GM18858 (cell line): ENCODE results near the gene PRDM16.
"Not testable (repeated sequence)": the region's sequence is repeated elsewhere in the genome, so short reads cannot be mapped to it uniquely, and the experiment has no call there.

ENCODE experiments used
- ATAC-seq: cut with Tn5 transposase; IDR thresholded peaks from one replicate; pipeline ENCODE4 v1.9.1; 2021; ENCODE audit not compliant: unreplicated experiment

Gene PRDM16

DNA sequence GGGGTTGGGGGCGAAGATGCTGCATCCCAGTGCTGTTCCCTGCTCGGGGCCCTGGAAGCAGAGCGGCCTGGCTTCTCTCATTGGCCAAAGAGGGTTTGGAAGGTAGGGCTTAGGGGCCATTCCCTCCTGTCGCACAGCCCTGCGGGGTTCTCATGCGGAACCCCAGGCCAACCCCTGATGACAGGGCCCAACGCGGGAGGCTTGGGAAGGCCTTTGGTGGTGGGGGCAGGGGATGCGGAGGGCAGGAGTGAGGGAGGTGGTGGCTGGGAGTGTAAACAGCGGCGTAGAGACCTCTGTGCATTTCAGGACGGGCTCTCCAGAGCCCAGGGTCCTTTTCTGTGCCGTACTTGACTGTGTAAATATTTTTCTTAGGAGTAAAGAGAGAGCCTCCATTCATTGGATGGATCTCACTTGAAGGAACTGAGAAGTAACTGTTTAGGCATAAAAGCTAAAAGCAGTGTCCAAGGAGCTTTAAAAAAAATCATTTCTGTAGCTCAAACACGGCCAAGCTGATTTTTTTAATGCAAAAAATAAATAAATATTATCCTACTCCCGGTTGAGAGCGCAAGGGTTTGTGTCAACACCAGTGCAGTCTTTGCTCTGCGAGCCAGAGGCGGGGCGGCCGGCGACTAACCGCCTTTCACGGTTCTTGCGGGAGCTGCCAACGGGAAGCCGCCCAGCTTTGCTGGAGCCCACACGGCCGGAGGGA lies 169.1 kb downstream of the PRDM16 start:
- no peak for ATAC-seq

DNA sequence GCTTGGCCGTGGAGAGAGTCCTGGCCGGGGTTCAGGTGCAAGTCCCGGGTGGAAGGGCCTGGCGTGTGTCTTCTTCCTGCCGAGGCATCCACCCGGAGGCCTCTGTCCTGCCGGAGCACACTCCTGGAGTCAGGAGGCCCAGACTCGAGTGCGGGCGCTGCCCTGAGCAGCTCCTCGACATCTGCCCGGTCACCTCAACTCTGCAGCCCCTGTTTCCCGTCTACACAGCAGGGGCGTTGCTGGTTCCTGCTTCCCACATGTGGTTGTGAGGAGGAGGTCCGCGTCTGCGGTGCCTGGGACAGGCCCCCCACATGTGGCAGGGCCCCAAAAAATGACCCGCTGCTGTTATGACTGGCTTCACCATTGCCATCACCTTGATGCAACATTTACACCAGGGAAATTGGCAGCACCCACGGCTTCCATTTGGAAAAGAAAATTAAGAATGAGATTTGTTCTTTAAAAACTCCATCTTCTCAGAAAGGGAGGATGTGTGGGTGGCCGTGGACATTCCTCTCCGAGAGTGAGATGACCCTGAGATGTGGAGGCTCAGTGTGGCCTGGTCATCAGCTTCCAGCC lies 169.8 kb downstream of the PRDM16 start:
- no peak for ATAC-seq

DNA sequence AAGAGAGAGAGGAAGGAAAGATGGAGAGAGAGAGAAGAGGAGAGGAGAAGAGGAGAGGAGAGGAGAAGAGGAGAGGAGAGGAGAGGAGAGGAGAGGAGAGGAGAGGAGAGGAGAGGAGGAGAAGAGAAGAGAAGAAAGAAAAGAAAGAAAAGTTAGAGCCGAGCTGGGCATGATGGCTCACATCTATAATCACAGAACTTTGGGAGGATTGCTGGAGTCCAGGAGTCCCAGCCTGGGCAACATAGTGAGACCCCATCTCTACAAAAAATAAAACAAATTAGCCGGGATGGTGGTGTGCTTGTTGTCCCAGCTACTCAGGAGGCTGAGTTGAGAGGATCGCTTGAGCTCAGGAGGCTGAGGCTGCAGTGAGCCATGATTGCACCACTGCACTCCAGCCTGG lies 171.0 kb downstream of the PRDM16 start:
- ATAC-seq: not testable (repeated sequence)

DNA sequence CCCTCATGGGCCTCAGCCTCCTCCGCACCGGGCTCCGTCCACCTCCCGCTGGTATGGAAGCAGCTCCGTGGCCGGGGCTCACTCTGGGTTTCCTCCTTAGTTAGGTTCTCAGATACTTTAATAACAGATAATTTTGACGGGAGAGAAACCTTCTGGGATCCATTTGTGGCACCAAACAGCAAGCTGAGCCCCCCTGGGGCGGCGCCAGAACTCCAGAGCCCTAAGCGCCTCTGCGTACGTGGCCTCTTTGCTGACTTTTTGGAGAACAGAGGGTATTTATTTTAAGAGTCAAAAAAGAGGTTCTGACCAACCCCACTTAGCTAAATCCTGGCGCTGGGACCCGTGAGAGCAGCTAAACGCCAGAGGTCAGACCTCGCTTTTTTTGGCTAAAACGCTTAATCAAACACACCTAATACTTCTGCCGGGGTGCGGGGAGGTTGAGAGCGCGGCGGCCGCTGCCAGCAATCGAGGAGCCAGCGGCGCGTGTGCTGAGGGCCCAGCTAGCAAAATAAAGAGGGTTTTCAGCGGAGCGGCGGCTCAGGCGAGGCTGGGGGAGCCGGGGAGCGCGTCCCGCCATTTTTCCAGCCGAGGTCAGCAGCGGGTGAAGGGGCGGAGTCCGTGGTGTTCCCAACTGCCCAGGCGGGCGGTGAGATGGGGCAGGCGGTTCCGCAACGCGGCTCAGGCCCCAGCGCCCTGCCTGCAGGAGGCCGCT lies 171.7 kb downstream of the PRDM16 start:
- ATAC-seq: no peak

DNA sequence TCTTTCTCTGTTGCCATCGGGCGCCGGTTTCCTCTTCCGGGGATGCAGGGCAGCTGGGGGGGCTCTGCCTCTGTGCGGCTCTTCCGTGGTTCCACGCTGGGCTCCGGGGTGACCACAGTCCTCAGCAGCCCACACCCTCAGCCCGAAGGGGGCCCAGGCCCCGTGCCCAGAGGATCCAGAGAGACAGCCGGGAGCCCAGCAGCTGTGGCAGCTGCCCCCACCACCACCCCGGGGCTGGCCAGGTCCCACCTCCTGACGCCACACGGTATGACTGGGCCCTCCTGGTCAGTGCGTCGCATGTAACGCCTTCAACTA lies 172.2 kb downstream of the PRDM16 start:
- ATAC-seq: no peak

DNA sequence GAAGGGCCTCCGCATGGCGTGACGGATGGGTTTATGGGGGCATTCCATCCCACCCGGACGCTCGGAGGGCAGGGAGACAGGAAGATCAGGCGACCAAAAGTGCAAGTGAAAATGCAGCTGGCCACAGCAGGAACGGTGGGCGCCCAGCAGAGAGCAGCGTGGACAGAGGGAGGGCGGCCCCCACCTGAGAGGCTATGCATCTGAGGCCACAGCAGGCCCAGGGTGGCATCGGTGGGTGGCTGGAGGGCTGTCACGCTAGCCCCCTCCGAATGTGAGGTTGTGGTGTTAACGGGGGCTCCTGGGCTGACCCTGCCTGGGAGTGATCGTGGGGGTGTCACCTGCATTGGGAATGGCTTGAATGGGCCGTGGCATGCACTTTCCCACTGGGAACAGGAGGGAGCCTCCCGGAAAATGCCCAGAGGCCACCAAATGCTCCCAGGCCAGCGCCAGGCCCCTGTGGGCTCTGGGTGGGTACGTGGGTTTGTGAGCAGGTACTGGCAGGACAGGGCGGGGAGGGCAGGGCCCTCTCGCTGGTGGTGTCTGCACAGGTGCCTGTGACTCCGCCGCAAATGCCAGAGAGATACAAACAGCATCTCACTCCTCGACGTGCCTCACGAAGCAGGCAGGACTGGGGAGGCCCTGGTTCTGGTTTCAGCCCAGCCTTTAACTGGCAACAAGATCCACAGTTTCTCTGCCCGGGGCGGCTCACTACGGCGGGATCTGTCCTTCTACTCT lies 172.8 kb downstream of the PRDM16 start:
- no peak for ATAC-seq

DNA sequence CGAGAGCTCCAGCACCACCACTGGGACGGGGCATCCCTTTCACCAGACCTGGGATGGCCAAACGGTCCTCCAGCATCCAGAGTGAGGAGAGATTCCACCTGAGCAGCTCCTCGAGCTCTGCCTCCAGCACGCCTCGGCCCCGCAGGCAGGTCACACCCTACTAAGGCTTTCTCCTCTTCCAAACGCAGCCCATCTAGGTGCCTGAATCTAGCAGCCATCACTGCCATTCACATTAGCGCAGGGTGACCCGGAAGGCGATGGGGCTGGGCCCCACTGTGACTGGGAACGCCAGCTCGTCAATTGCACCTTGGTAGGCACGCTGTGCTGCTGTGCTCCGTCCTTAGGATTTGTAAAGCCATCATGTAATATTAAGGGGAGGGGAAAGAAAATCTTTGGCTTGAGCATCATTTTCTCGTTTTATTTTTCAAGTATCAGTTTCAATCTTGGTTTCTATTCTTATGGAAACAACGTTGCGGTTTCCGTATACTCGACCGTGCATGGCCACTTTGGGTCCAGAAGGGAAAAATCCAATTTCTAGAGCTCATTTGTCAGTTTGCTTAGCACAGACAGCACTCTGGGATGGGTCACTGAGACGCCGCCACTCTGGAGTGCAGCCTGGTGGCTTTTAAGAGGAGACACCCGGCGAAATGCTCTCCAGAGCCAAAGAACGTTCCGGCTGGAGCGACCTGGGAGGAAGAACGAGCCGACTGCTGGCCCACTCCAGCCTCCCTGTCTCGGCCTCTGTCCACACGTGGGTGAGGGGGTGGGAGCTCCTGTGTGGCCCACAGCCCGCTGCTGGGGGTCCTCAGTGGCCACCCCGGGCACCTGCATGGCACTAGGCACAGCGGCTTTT lies 173.6 kb downstream of the PRDM16 start:
- ATAC-seq: no peak

DNA sequence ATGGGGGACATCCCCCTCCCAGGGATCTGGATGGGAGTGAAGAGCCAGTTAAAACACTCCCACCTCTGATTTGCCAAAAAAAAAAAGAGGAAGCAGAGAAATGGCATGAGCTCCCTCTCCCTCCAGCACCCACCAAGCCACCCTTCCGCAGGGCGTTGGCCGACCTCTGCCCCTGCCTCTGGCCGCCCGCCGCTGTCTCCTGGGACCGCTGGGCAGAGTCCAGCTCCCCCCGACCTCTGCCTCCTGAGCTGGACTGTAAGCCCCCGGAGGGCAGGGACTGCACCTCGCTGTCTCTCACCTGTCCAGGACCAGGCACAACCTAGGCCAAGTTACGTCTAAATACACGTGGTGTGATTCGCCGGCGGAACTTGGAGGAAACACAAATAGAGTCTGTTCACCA lies 174.3 kb downstream of the PRDM16 start:
- no peak for ATAC-seq

DNA sequence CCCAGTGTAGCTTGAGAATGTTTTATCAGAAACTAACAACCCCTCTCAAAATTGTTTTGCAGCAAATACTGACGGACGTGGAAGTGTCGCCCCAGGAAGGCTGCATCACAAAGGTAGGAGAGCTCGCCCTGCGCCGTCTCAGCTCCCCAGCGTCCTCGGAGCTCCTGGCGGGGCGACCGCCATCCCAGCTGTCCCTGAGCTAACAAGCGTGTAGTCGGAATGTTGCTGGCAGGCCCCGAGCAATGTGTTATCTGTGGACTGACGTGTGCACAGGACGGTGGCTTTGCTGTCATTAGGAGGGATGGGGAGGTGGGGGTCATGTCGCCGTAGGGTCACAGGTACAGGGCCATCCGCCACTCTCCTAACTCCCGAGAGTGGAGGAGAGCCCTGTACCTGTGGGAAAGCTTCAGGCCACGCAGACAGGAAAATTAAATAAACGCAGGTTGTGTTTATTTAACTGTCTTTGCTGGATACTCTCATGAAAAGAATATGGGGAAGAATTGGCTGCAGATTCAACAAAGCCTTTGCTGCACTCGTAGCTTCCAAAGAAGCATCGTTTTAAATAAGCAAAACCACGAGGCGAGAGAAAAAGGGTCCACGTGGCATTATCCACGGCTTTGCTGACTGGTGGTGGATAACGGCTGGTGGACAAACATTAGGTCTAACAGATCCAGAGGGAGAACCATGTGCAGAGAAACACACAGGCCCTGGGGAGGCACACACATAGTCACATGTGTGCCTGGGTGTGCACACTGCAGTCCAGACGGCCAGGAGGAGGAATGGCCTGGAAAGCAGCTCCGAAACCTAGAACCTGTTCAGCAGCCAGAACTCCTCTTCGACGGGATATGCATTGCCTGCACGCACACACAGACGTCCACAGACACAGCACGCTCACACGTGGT lies 175.3 kb downstream of the PRDM16 start:
- no peak for ATAC-seq

DNA sequence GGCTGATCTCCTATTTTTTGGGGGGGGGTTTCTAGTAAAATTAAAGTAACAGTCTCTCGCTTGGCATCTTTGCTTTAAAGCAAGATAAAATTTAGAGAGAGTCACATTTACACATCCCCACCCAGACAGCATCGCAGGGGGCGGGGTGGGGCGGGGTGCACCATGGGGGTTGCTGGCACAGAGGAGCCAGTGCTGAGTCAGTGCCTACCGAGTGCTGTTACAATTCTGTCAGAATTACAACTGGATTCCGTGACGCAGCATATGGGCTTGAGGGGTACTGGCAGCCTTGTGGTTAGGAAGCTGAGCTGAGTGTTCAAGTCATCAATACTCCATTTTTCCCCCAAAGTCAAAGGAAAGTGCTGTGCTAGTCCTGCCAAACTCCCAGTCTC lies 175.9 kb downstream of the PRDM16 start:
- no peak for ATAC-seq

DNA sequence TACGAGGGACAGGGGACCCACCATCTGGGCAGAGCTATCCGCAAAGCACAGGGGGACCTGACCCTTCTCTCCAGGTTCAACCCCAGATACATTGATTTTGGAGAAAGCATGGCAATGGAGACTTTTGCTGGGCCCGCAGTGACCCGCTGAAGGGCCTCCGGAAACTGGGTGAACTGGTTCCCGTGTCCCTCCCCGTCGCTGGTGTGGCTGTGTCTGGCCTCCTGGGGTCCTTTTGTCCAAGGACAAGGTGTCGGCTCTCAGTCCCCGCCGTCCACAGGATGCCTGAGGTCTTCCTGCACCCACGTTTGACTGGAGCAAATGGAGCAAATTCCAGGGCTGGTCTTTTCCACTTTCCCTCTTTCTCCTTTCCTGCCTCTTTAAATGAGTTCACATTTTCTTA lies 176.3 kb downstream of the PRDM16 start:
- no peak for ATAC-seq

DNA sequence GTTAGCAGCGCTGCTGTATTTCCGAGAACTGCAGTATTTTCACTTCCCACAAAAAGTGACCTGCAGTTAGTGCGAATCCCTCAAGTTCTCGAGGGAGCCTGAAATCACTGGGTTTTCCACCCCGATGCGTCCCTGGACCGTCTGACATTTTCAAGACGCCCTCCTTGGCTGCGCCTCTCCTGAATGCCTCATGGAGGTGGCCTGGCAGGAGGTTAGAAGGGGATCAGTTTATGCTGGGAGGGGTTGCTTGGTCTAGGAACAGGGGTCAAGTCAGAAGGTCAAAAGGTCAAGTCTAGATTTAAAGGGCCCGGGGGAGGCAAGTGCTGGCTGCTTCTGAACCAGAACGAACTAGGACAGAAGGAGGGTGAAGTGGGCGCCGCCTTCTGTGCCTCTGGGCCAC lies 176.8 kb downstream of the PRDM16 start:
- ATAC-seq: no peak

DNA sequence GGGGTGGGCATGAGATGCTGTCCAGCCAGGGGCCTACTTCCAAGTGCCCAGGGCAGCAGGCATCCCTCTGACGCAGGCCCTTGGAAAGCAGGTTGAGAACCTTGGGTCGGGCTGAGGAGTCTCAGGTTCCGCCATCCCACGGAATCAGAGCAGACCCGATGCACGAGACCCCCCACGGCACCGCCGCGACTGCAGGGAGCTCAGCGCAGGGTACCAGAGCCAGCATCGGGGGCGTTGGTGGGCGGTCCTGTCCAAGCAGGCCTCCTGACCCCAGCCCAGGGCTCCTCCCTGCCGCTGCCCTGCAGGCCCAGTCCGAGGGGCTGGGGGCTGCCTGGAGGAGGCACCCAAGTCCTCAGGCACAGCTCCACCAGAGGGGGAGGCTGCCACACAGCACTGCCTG lies 177.2 kb downstream of the PRDM16 start:
- ATAC-seq: no peak

DNA sequence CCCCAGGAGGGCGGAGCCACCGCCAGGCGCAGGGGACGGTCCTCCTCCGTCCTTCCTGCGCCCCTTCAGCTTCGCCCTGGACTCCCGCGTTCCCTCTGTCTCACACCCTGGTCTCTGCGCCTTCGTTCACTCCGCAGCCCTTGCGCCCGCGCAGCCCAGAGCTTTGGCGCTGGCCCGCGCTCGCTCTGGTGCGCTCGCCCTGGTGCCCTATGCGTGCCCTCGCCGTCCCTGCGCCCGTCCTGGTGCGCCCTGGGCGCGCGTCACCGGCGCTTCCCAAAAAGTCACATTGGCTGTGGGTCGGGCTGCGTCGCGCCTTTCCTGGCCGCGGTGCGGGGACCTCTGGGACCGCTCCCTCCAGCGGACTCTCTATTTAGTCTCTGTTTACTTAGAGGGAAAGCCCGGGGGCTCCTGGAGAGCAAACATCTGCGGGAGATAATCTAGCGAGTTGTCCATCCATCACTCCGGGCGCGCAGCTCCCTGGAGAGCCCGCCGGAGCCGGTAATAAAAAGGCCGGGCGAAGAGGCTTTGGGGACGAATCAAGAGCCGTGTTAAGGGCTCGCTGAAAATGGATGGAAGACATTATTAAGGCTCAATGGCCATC lies 178.6 kb downstream of the PRDM16 start:
- no peak for ATAC-seq

DNA sequence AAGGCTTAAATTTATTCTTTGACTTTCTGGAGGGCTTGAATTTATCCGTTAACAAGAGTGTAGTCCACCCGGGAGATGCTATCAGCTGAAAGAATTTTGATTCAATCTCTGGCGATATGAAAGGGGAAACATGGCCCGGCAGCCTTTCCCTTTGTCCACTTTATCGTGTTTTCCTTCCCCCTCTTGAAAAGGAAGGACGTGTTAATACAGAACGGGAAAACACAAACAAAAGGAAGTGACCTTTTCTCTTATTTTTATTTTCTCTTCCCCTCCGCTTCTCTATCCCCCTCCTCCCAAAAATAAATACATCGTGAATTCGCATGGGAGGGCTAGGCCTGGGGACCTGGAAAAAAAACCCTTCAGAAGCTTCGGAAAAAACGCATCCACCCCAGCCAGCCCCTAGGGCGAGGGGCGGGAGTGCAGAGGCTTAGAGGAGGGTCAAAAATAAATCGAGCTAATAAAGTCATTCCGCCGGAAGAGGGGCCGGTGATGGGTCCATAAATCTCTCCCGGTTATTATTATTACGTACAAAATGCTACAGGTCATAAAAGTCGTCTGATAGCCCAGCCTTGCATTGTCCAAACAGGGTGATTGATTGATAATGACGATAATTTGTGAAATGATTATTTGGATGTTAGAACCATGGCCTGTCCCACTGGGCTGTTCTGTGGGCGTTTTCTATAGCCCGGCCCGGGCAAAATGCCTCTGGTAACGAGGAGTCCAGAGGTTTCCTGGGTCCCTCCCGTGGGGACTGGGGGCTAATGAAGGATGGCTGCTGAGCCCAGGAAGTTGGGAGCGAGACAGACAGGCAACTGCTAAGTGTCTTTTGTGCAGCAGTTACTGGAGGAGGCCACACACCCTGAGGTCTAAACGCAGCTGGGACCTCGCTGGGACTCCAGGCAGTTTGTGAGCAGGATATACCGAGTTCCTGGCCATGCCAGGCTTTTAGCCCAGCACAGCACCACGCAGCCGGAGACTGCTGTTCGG lies 179.4 kb downstream of the PRDM16 start:
- no peak for ATAC-seq

DNA sequence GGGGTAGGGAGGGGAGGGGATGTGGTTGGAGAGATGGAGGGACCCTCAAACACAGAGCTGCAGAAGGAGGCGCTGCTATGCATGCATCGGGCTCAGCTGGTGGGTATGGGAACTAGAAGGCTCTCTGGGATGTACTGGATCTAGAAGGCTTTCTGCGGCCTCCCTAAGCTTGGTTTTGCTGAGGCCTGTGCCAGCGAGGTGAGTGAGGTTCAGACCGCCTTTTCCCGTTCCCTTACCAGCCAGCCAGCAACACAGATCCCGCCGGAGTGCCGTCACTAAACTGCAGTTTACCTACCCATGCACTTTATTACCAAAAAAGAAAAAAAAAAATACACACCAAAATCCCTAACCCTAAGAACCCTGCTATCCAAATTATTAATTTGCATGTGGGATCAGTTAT lies 180.2 kb downstream of the PRDM16 start:
- ATAC-seq: no peak

DNA sequence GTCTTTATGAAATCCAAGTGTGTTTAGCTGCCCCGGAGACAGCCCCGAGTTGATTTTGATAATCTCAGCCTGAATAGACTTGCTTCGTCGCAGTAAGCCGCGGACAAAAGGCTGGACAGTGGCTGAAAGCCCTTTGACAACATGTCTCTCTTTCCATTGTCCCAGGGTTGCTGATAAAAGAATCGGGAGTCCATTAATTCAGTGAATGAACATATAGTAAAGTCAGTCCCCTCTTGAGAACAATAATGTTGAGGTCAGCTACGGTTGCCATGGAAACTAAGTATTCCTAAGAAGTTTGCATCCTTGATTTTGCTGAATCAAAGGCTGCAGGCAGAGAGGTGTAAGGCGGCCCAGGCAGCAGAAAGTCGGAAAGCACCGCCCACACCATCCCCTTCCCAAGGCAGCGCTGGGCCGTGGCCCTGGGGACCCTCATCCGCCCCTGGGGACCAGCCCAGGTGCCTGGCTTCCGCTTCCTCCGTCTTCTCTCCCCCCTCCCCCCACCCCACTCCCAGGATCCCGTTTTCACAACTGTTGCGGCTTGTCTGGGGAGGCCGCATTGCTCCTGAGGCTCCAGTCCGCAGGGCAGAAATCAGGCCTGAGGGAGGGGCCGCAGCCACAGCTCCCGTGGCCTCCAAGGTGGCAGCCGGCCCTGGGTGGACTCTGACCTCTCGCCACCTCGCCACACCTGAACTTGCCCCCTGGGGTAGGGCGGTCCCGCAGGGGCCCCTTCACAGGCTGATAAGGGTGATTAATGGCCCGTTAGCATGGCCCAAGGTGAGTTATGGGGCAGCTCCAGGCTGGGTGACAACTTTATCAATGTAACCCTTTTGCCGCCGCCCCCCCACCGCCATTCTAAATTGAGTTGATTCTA lies 180.9 kb downstream of the PRDM16 start:
- ATAC-seq: no peak
